ENCODE results near the gene CHSY1. TPM values are rescaled to one million over a fixed set of nuclear protein-coding genes. Genes with fewer than 3 reads are reported as not detected.

CHSY1 gene
- total and polyA plus RNA-seq, 10 of the 15 experiments (the other 5 are each of a cell fraction or from before 2014, with no cell fraction given) = 1.4 to 31.2 (median 10.5) TPM

GRCh38 chr15:101158166-101159095 lies 93.4 kb downstream of the CHSY1 start:
- no peaks in the 10 kb centered on the region; the same call in 2 of the 3 replicates for H3K9me3 ChIP-seq (replicated peaks; ENCODE audit: control insufficient read depth, insufficient read depth, low read length)
- H3K27ac ChIP-seq (ENCODE audit: control insufficient read depth, insufficient read depth) = no peak overlapping the region
- intact Hi-C loops (cut with micrococcal nuclease; ENCODE audit: unreplicated experiment) (no loop called here), in situ Hi-C loops (cut with MboI) (no loop called here)
- H3K36me3 ChIP-seq (ENCODE audit: control insufficient read depth in 2 of 2, insufficient read depth in 2 of 2, low read length in 1 of 2) = no peaks in the 10 kb centered on the region
- ChIA-PET POLR2A (interaction anchor here (0.7 to 1.6 kb wide), 3 partner anchors 9 to 419 kb away, joined by 4 to 5 read pairs (median 4); no protein-coding TSS in a partner anchor), CTCF (interaction anchor here (0.9 to 1.1 kb wide), 3 partner anchors 15 to 22 kb away, joined by 3 to 4 read pairs (median 3); no protein-coding TSS in a partner anchor), SMC1A (ENCODE audit: uncharacterized antibody, unreplicated experiment) (interaction anchor here (0.9 to 2.1 kb wide), 5 partner anchors 31 to 91 kb away, joined by 3 to 7 read pairs (median 3); no protein-coding TSS in a partner anchor), RAD21 (ENCODE audit: unreplicated experiment) (interaction anchor here (1.3 to 2.8 kb wide), 3 partner anchors 51 to 89 kb away, joined by 3 to 12 read pairs (median 9); no protein-coding TSS in a partner anchor)
- FAIRE-seq (no peak), DNase-seq (ENCODE audit: low read depth, low spot score) (no peak), ATAC-seq (no peak)
- peaks cover 17% of the 10 kb centered on the region for H3K4me1 ChIP-seq (ENCODE audit: control insufficient read depth, insufficient read depth, low read length)
- H3K79me2 ChIP-seq (ENCODE audit: control insufficient read depth, insufficient read depth, low read length) = no peaks in the 10 kb centered on the region
- H3K4me3 ChIP-seq = no peak overlapping the region
- 83% methylated on average over 26 of the region's 30 CpGs for WGBS (ENCODE audit: insufficient coverage, insufficient replicate concordance, low lambda C conversion rate, missing lambda C conversion rate)
- H4K20me1 ChIP-seq (ENCODE audit: control insufficient read depth, insufficient read depth) = no peaks in the 10 kb centered on the region
- no peak overlapping the region for H2AFZ ChIP-seq (ENCODE audit: control insufficient read depth, low read depth, low read length)
- no TSS peak for BruUV-seq (replicated peaks)
- no peak overlapping the region for H3K9ac ChIP-seq (ENCODE audit: control insufficient read depth, insufficient read depth, low read length)
- H3K27me3 ChIP-seq (replicated peaks in 1 of 2; ENCODE audit: control insufficient read depth in 2 of 2, insufficient read depth in 2 of 2, low read length in 1 of 2) = no peaks in the 10 kb centered on the region
- no peak for TF ChIP-seq IRF4 (IDR thresholded peaks at IDR 0.05; ENCODE audit: low read depth, low read length)
- TF ChIP-seq PAX5 (IDR thresholded peaks at IDR 0.05; ENCODE audit: borderline replicate concordance, low read depth, low read length) = no peak
- no peak overlapping the region for H3K4me2 ChIP-seq (ENCODE audit: control insufficient read depth, insufficient read depth)

- ChIA-PET CTCF (interaction anchor here (0.9 to 2.0 kb wide), 3 partner anchors 14 to 101 kb away, joined by 3 to 6 read pairs (median 3); no protein-coding TSS in a partner anchor), POLR2A (interaction anchor here (0.7 to 1.2 kb wide), 2 partner anchors 10 to 420 kb away, joined by 4 to 5 read pairs; no protein-coding TSS in a partner anchor), RAD21 (ENCODE audit: unreplicated experiment) (interaction anchor here (1.4 to 2.8 kb wide), 3 partner anchors 87 to 90 kb away, joined by 4 to 12 read pairs (median 9); no protein-coding TSS in a partner anchor), SMC1A (ENCODE audit: uncharacterized antibody, unreplicated experiment) (interaction anchor here (0.9 to 1.8 kb wide), 5 partner anchors 32 to 101 kb away, joined by 3 to 6 read pairs (median 5); partner anchors contain the start of gene CHSY1)
- FAIRE-seq (no peak), DNase-seq (ENCODE audit: low read depth, low spot score) (no peak), ATAC-seq (no peak)
- in situ Hi-C loops (cut with MboI) (no loop called here), intact Hi-C loops (cut with micrococcal nuclease; ENCODE audit: unreplicated experiment) (loop anchor here (2.0 kb wide), 2 partner anchors 31 kb away; no protein-coding TSS in a partner anchor)
- BruUV-seq (replicated peaks) = no TSS peak
- Histone ChIP-seq H2AFZ (ENCODE audit: control insufficient read depth, low read depth, low read length) (no peak overlapping the region), H3K9ac (ENCODE audit: control insufficient read depth, insufficient read depth, low read length) (no peak overlapping the region), H3K79me2 (ENCODE audit: control insufficient read depth, insufficient read depth, low read length) (no peaks in the 10 kb centered on the region), H3K4me2 (ENCODE audit: control insufficient read depth, insufficient read depth) (no peak overlapping the region), H3K9me3 (replicated peaks; ENCODE audit: control insufficient read depth, insufficient read depth, low read length) (no peaks in the 10 kb centered on the region; the same call in 2 of the 3 replicates), H3K27me3 (replicated peaks in 1 of 2; ENCODE audit: control insufficient read depth in 2 of 2, insufficient read depth in 2 of 2, low read length in 1 of 2) (no peaks in the 10 kb centered on the region), H3K4me3 (no peak overlapping the region), H3K27ac (ENCODE audit: control insufficient read depth, insufficient read depth) (no peak overlapping the region), H4K20me1 (ENCODE audit: control insufficient read depth, insufficient read depth) (no peaks in the 10 kb centered on the region), H3K4me1 (ENCODE audit: control insufficient read depth, insufficient read depth, low read length) (peaks cover 17% of the 10 kb centered on the region), H3K36me3 (ENCODE audit: control insufficient read depth in 2 of 2, insufficient read depth in 2 of 2, low read length in 1 of 2) (no peaks in the 10 kb centered on the region)
- TF ChIP-seq, protein P1, sequence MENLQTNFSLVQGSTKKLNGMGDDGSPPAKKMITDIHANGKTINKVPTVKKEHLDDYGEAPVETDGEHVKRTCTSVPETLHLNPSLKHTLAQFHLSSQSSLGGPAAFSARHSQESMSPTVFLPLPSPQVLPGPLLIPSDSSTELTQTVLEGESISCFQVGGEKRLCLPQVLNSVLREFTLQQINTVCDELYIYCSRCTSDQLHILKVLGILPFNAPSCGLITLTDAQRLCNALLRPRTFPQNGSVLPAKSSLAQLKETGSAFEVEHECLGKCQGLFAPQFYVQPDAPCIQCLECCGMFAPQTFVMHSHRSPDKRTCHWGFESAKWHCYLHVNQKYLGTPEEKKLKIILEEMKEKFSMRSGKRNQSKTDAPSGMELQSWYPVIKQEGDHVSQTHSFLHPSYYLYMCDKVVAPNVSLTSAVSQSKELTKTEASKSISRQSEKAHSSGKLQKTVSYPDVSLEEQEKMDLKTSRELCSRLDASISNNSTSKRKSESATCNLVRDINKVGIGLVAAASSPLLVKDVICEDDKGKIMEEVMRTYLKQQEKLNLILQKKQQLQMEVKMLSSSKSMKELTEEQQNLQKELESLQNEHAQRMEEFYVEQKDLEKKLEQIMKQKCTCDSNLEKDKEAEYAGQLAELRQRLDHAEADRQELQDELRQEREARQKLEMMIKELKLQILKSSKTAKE (IDR thresholded peaks at IDR 0.05; ENCODE audit: low read depth, poor library complexity, severe bottlenecking) = no peak
- TF ChIP-seq BMI1 (IDR thresholded peaks at IDR 0.05; ENCODE audit: borderline replicate concordance) (no peak), YY1 (IDR thresholded peaks at IDR 0.05; ENCODE audit: low read depth, low read length) (no peak), WRNIP1 (IDR thresholded peaks at IDR 0.05; ENCODE audit: borderline replicate concordance, low read depth, low read length) (no peak)
- WGBS (ENCODE audit: insufficient coverage, insufficient replicate concordance, low lambda C conversion rate, missing lambda C conversion rate) = 76% methylated on average over 6 of the region's 6 CpGs
These were observed 94.1 kb downstream of the CHSY1 start for GRCh38 chr15:101157721-101158120.

Measured in GM12878 (cell line).